ENCODE results near the gene ALOX15.

- TF ChIP-seq POLR2A (IDR thresholded peaks at IDR 0.05) (no peak), CTCF (IDR thresholded peaks at IDR 0.05) (no peak)
These were observed 31.7 kb downstream of the ALOX15 start for GRCh38 chr17:4609761-4610160.

All from vagina (tissue), 2 donors.